Chondrocyte (in vitro differentiated cells): ENCODE measurements around the gene SPC25. TPM values are rescaled to one million over a fixed set of nuclear protein-coding genes. Genes with fewer than 3 reads are reported as not detected.
"Not testable (repeated sequence)": the region's sequence is repeated elsewhere in the genome, so short reads cannot be mapped to it uniquely, and the experiment has no call there.

Experiments
- DNase-seq: peaks from one replicate; pipeline ENCODE4 v3.0.0; 2021; ENCODE audit warnings: mixed read lengths, low spot score
- H3K27ac Mint-ChIP-seq: one replicate; pipeline ENCODE4 v1.8.0; 2021; ENCODE audit warnings: mild to moderate bottlenecking, moderate library complexity, mixed read lengths; ENCODE audit not compliant: unreplicated experiment
- H3K27me3 Mint-ChIP-seq: 2 replicates; pipeline ENCODE4 v1.8.0; 2021; ENCODE audit warnings: low read depth, mixed read lengths
- H3K36me3 Mint-ChIP-seq: 2 replicates; pipeline ENCODE4 v1.8.0; 2021; ENCODE audit warnings: low read depth, mixed read lengths
- H3K4me1 Mint-ChIP-seq: 2 replicates; pipeline ENCODE4 v1.8.0; 2021; ENCODE audit warnings: low read depth, mild to moderate bottlenecking, mixed read lengths
- H3K4me3 Mint-ChIP-seq: one replicate; pipeline ENCODE4 v1.8.0; 2021; ENCODE audit warnings: mild to moderate bottlenecking, moderate library complexity, mixed read lengths; ENCODE audit not compliant: unreplicated experiment
- H3K9me3 Mint-ChIP-seq: 2 replicates; pipeline ENCODE4 v1.8.0; 2021; ENCODE audit warnings: low read depth, mixed read lengths
- total RNA-seq: library from RNA; stranded (reverse); gene quantifications from 3 replicates; pipeline ENCODE4 v1.2.1, GENCODE V29; 2021
- TF ChIP-seq, protein P1 (sequence below): fragments of 200-600 bp; sonication (generic); IDR thresholded peaks from 2 replicates; pipeline ENCODE4 v1.5.0; 2021; ENCODE audit warnings: antibody characterized with exemption, mild to moderate bottlenecking, moderate library complexity

SPC25 gene
- total RNA-seq, 1 donor from 2014 or later, result 2.8 TPM

DNA sequence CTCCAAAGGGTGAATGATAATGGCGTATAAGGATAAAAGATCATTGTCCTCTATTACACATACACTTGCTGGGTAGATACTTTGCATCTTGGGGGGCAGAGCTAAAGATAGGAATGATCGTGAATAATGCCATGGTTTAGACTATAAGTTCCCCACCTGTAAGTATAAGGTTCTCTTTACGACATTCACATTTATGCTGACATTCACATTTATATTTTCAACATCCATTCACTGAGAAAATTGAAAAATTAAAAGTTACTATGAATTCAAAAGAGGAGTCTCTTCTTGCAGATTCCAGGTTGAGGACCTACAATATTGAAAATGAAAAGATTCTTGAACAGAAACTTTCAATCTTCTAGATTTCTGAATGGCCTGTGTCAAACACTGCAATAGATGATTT is 2.1 kb upstream of the SPC25 start:
- no peaks in the 10 kb centered on the region for H3K9me3 Mint-ChIP-seq
- H3K4me3 Mint-ChIP-seq, result no peak overlapping the region
- H3K27ac Mint-ChIP-seq, result no peak overlapping the region
- no peaks in the 10 kb centered on the region for H3K36me3 Mint-ChIP-seq
- peaks cover 18% of the 10 kb centered on the region for H3K4me1 Mint-ChIP-seq
- DNase-seq, result no peak
- H3K27me3 Mint-ChIP-seq, result no peaks in the 10 kb centered on the region
- TF ChIP-seq, protein P1, sequence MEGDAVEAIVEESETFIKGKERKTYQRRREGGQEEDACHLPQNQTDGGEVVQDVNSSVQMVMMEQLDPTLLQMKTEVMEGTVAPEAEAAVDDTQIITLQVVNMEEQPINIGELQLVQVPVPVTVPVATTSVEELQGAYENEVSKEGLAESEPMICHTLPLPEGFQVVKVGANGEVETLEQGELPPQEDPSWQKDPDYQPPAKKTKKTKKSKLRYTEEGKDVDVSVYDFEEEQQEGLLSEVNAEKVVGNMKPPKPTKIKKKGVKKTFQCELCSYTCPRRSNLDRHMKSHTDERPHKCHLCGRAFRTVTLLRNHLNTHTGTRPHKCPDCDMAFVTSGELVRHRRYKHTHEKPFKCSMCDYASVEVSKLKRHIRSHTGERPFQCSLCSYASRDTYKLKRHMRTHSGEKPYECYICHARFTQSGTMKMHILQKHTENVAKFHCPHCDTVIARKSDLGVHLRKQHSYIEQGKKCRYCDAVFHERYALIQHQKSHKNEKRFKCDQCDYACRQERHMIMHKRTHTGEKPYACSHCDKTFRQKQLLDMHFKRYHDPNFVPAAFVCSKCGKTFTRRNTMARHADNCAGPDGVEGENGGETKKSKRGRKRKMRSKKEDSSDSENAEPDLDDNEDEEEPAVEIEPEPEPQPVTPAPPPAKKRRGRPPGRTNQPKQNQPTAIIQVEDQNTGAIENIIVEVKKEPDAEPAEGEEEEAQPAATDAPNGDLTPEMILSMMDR, result no peak

- peak overlapping the region; percentile 97 for H3K4me3 Mint-ChIP-seq
- no peaks in the 10 kb centered on the region for H3K27me3 Mint-ChIP-seq
- TF ChIP-seq, protein P1, result no peak
- H3K36me3 Mint-ChIP-seq, result no peaks in the 10 kb centered on the region
- H3K4me1 Mint-ChIP-seq, result peaks cover 18% of the 10 kb centered on the region
- H3K27ac Mint-ChIP-seq, result no peak overlapping the region
- no peak for DNase-seq
- no peaks in the 10 kb centered on the region for H3K9me3 Mint-ChIP-seq
These were observed 610 bp downstream of the SPC25 start for GRCh38 chr2:168889635-168890005.

GRCh38 chr2:168884975-168885374 is 5.3 kb downstream of the SPC25 start:
- Mint-ChIP-seq H3K36me3 (no peaks in the 10 kb centered on the region), H3K9me3 (no peaks in the 10 kb centered on the region), H3K4me1 (peaks cover 9% of the 10 kb centered on the region), H3K27ac (no peak overlapping the region), H3K4me3 (no peak overlapping the region), H3K27me3 (no peaks in the 10 kb centered on the region)
- DNase-seq, result no peak
- TF ChIP-seq, protein P1, result no peak

DNA sequence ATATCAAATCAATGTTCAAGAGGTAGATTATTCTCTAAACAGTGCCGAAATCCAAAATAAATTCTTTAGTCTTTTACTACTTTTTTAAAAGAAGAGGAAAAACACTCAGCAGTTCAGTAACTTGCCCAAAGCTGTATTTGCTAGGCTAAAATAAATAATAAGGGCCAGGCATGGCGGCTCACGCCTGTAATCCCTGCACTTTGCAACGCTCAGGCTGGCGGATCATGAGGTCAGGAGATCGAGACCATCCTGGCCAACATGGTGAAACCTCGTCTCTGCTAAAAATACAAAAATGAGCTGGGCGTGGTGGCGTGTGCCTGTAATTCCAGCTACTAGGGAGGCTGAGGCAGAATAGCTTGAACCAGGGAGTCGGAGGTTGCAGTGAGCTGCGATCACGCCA is 8.1 kb downstream of the SPC25 start:
- H3K9me3 Mint-ChIP-seq, DNase-seq: not testable (repeated sequence)

DNA sequence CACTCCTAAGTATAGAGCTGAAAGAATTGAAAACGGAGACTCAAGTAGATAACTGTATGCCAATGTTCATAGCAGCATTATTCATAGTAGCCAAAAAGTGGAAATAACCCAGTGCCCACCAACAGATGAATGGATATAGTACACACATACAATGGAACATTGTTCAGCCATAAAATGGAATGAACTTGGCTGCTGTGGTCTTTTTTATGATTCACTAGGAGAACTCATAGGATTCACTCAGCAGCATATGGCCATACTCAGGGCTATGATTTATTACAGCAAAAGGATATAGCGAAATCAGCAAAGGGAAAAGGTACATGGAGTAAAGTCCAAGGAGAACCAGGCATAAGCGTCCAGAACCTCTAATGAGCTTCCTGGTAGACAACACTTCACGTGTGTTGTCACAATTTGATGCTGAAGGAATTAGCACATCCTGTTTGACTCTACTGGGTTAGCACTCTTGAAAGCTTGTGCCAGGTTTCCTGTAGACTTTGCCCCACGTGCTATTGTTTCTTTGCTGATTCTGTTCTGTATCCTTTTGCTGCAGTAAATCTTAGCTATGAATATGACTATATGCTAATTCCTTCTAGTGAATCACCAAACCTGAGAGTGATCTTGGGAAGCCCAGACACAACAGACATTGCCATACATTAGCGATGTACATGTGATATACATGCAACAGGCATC is 15.7 kb downstream of the SPC25 start:
- H3K27ac Mint-ChIP-seq, result no peak overlapping the region
- no peaks in the 10 kb centered on the region for H3K36me3 Mint-ChIP-seq
- peaks cover 3% of the 10 kb centered on the region for H3K4me1 Mint-ChIP-seq
- TF ChIP-seq, protein P1, result no peak
- DNase-seq, result no peak
- no peaks in the 10 kb centered on the region for H3K9me3 Mint-ChIP-seq
- no peak overlapping the region for H3K4me3 Mint-ChIP-seq
- H3K27me3 Mint-ChIP-seq, result no peaks in the 10 kb centered on the region

More for the DNA sequence above, 8.1 kb downstream of the SPC25 start:
- H3K4me1 Mint-ChIP-seq, H3K4me3 Mint-ChIP-seq, H3K36me3 Mint-ChIP-seq, H3K27me3 Mint-ChIP-seq, H3K27ac Mint-ChIP-seq: not testable (repeated sequence)

GRCh38 chr2:168870824-168871223 is 19.4 kb downstream of the SPC25 start:
- H3K27ac Mint-ChIP-seq, H3K9me3 Mint-ChIP-seq: not testable (repeated sequence)

DNA sequence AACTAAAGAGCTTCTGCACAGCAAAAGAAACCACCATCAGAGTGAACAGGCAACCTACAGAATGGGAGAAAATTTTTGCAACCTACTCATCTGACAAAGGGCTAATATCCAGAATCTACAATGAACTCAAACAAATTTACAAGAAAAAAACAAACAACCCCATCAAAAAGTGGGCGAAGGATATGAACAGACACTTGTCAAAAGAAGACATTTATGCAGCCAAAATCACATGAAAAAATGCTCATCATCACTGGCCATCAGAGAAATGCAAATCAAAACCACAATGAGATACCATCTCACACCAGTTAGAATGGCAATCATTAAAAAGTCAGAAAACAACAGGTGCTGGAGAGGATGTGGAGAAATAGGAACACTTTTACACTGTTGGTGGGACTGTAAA is 19.9 kb downstream of the SPC25 start:
- H3K27ac Mint-ChIP-seq, H3K4me1 Mint-ChIP-seq, H3K27me3 Mint-ChIP-seq, H3K9me3 Mint-ChIP-seq, H3K36me3 Mint-ChIP-seq, DNase-seq, H3K4me3 Mint-ChIP-seq: not testable (repeated sequence)

More at GRCh38 chr2:168870824-168871223, 19.4 kb downstream of the SPC25 start:
- H3K4me1 Mint-ChIP-seq, DNase-seq, H3K4me3 Mint-ChIP-seq, H3K27me3 Mint-ChIP-seq, H3K36me3 Mint-ChIP-seq: not testable (repeated sequence)

- H3K9me3 Mint-ChIP-seq, H3K36me3 Mint-ChIP-seq, H3K4me3 Mint-ChIP-seq, DNase-seq, H3K27ac Mint-ChIP-seq, H3K4me1 Mint-ChIP-seq, H3K27me3 Mint-ChIP-seq: not testable (repeated sequence)
These were observed 23.1 kb downstream of the SPC25 start for GRCh38 chr2:168867164-168867563.
